Esophagus muscularis mucosa (tissue), 3 donors: ENCODE data around the gene FANK1.

Experiments used
- CTCF ChIP-seq, 3 experiments: fragments of 200-600 bp in 2 of 3; fragments of 450-650 bp in 1 of 3; sonication (generic) in 2 of 3; IDR thresholded peaks; one replicate each; pipeline ENCODE4 v1.5.1; 2017 to 2019; ENCODE audit warnings: antibody characterized with exemption in 3 of 3, mild to moderate bottlenecking in 2 of 3, moderate library complexity in 1 of 3
- POLR2AphosphoS5 ChIP-seq, 2 donors: sonication (generic); formaldehyde crosslinking; IDR thresholded peaks; one replicate each; pipeline ENCODE4 v1.6.1; 2017; ENCODE audit warnings: antibody characterized with exemption in 2 of 2

GRCh38 chr10:126054191-126054590 lies 157.8 kb downstream of the FANK1 start:
- no peak for TF ChIP-seq POLR2AphosphoS5 (IDR thresholded peaks at IDR 0.05)
- TF ChIP-seq CTCF (IDR thresholded peaks at IDR 0.05): no peak
